ENCODE data around the gene CAV3. TPM values are rescaled to one million over a fixed set of nuclear protein-coding genes. Genes with fewer than 3 reads are reported as not detected.

CAV3 gene
- total and polyA plus RNA-seq, 2 donors from 2014 or later = not detected

DNA sequence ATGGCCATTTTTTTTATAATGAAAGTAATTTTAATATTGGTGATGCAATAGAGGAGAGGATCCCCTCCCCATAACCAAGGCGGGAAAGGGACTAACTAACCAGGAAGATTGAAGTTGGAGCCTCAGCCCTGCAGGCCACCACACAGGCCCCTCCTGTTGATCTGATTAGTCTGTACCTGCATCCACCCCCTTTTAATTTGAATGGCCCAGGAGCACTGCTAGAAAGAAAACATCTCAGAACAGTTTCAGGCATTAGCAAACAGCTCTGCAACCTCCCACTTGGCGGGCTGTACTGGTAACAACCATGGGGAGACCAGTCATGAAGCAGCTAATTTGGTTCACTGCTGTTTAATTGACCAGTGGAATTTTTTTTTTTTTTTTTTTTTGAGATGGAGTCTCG lies 10.3 kb downstream of the CAV3 start:
- TF ChIP-seq, protein P1, sequence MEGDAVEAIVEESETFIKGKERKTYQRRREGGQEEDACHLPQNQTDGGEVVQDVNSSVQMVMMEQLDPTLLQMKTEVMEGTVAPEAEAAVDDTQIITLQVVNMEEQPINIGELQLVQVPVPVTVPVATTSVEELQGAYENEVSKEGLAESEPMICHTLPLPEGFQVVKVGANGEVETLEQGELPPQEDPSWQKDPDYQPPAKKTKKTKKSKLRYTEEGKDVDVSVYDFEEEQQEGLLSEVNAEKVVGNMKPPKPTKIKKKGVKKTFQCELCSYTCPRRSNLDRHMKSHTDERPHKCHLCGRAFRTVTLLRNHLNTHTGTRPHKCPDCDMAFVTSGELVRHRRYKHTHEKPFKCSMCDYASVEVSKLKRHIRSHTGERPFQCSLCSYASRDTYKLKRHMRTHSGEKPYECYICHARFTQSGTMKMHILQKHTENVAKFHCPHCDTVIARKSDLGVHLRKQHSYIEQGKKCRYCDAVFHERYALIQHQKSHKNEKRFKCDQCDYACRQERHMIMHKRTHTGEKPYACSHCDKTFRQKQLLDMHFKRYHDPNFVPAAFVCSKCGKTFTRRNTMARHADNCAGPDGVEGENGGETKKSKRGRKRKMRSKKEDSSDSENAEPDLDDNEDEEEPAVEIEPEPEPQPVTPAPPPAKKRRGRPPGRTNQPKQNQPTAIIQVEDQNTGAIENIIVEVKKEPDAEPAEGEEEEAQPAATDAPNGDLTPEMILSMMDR (IDR thresholded peaks at IDR 0.05; ENCODE audit: borderline replicate concordance, extremely low read depth, insufficient read depth) = no peak
- Histone ChIP-seq H3K9ac (ENCODE audit: low read length in 3 of 3) (no peak overlapping the region), H3K4me3 (ENCODE audit: low read length in 3 of 3) (no peak overlapping the region), H3K27me3 (ENCODE audit: control insufficient read depth, insufficient read depth, low read length) (no peaks in the 10 kb centered on the region), H3K9me3 (ENCODE audit: control insufficient read depth in 2 of 3, insufficient read depth in 1 of 3, low read length in 3 of 3) (no peaks in the 10 kb centered on the region), H3K4me1 (ENCODE audit: control insufficient read depth in 2 of 3, insufficient read depth in 2 of 3, low read depth in 1 of 3, low read length in 3 of 3) (peaks cover 0 to 2% (median 0%) of the 10 kb centered on the region in 3 donors), H3K27ac (ENCODE audit: low read depth in 2 of 2, low read length in 2 of 2) (no peak overlapping the region), H3K36me3 (ENCODE audit: control insufficient read depth in 2 of 3, insufficient read depth in 3 of 3, low read length in 3 of 3) (no peaks in the 10 kb centered on the region)
- FAIRE-seq = no peak
- intact Hi-C loops (cut with DNase I) = no loop called here
- no peak for DNase-seq

DNA sequence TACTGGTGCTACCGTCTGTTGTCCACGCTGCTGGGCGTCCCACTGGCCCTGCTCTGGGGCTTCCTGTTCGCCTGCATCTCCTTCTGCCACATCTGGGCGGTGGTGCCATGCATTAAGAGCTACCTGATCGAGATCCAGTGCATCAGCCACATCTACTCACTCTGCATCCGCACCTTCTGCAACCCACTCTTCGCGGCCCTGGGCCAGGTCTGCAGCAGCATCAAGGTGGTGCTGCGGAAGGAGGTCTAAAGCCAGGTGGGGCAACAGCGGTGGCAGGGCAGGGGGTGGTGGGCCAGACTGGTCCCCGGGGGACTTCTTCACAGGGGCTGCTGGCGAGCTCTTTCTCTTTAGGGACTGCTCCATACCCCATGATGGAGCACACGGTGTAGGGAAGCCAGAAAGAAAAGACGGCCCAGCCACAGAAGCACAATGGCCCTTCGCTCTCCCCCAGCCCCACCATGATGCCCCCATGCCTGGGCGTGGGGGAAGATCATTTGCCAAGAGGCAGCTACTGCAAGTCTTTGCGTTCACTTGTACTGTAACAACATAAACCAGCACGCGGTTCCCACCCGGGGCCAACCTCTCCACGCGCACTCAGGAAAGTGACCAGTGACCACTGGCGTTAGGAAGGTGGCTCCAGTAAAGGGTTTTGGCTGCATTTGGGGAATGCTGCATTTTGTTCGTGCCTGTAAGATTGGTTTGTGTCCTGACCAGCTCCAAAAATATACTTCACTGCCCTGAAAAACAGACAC lies 12.2 kb downstream of the CAV3 start:
- no peaks in the 10 kb centered on the region for H3K9me3 ChIP-seq (ENCODE audit: control insufficient read depth in 2 of 3, insufficient read depth in 1 of 3, low read length in 3 of 3)
- DNase-seq = no peak
- FAIRE-seq = no peak
- TF ChIP-seq, protein P1 (IDR thresholded peaks at IDR 0.05; ENCODE audit: borderline replicate concordance, extremely low read depth, insufficient read depth) = no peak
- H3K4me3 ChIP-seq (ENCODE audit: low read length in 3 of 3) = no peak overlapping the region
- H3K4me1 ChIP-seq (ENCODE audit: control insufficient read depth in 2 of 3, insufficient read depth in 2 of 3, low read depth in 1 of 3, low read length in 3 of 3) = peaks cover 0 to 2% (median 0%) of the 10 kb centered on the region in 3 donors
- H3K27ac ChIP-seq (ENCODE audit: low read depth in 2 of 2, low read length in 2 of 2) = no peak overlapping the region
- intact Hi-C loops (cut with DNase I) = no loop called here
- no peak overlapping the region for H3K9ac ChIP-seq (ENCODE audit: low read length in 3 of 3)
- no peaks in the 10 kb centered on the region for H3K36me3 ChIP-seq (ENCODE audit: control insufficient read depth in 2 of 3, insufficient read depth in 3 of 3, low read length in 3 of 3)
- no peaks in the 10 kb centered on the region for H3K27me3 ChIP-seq (ENCODE audit: control insufficient read depth, insufficient read depth, low read length)

DNA sequence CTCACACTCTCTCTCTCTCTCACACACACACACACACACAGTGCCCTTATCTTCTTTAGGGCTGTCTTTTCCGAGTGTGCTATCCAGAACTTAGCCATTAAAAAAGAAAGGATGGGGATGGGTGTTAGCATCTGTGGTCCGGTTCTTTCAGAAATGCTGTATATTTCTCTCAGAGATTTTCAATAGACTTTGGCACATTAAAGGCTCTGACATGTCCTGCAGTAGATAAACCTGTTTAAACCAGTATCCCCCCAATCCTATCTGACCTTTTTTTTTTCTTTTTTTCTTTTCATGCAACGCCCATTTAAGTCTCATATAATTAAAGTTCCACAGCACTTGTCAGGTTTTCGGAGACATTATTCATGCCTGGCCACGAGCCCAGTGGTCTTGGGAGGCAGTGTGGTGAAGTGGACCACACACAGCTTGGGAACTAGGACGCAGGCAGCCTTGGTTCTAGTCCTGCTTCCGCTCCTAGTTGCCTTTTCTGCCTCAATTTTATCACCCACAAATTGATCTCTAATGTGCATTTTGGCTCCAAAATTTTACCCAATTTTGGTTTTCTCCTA lies 13.3 kb downstream of the CAV3 start:
- Histone ChIP-seq H3K4me1 (ENCODE audit: control insufficient read depth in 2 of 3, insufficient read depth in 2 of 3, low read depth in 1 of 3, low read length in 3 of 3) (peaks cover 0 to 2% (median 0%) of the 10 kb centered on the region in 3 donors), H3K9ac (ENCODE audit: low read length in 3 of 3) (no peak overlapping the region), H3K27me3 (ENCODE audit: control insufficient read depth, insufficient read depth, low read length) (no peaks in the 10 kb centered on the region), H3K36me3 (ENCODE audit: control insufficient read depth in 2 of 3, insufficient read depth in 3 of 3, low read length in 3 of 3) (no peaks in the 10 kb centered on the region), H3K27ac (ENCODE audit: low read depth in 2 of 2, low read length in 2 of 2) (no peak overlapping the region), H3K9me3 (ENCODE audit: control insufficient read depth in 2 of 3, insufficient read depth in 1 of 3, low read length in 3 of 3) (no peaks in the 10 kb centered on the region), H3K4me3 (ENCODE audit: low read length in 3 of 3) (no peak overlapping the region)
- FAIRE-seq (no peak), DNase-seq (peak in 1 of 5 donors; percentile 34)
- TF ChIP-seq, protein P1 (IDR thresholded peaks at IDR 0.05; ENCODE audit: borderline replicate concordance, extremely low read depth, insufficient read depth) = no peak
- intact Hi-C loops (cut with DNase I) = no loop called here

Data from kidney (tissue), 14 donors.